CD14-positive monocyte (primary cell): Measurements from ENCODE around the gene CNNM2. TPM values are rescaled to one million over a fixed set of nuclear protein-coding genes. Genes with fewer than 3 reads are reported as not detected.

Source experiments
- DNase-seq, 3 donors: peaks; one replicate each; pipeline ENCODE4 v3.0.0-alpha.2; 2011 to 2022
- H2AFZ ChIP-seq: 2 replicates; pipeline ENCODE4 v1.6.0; 2012; ENCODE audit warnings: mild to moderate bottlenecking, low read depth, low read length, inconsistent platforms; ENCODE audit not compliant: insufficient read depth, poor library complexity, severe bottlenecking
- H3K27ac ChIP-seq, 2 donors: 1 replicate in 1 of 2; 2 replicates in 1 of 2; pipeline ENCODE4 v1.5.1; 2012 to 2013; ENCODE audit warnings: low read length in 2 of 2, control low read depth in 1 of 2, inconsistent platforms in 1 of 2, low read depth in 1 of 2, mild to moderate bottlenecking in 1 of 2
- H3K27me3 ChIP-seq, 2 donors: one replicate each; pipeline versions ENCODE4 v1.6.0 to v1.6.1; 2011 to 2013; ENCODE audit warnings: low read length in 2 of 2; ENCODE audit not compliant: control insufficient read depth in 2 of 2, insufficient read depth in 2 of 2
- H3K36me3 ChIP-seq, 2 donors: replicated peaks in 1 of 2; 1 replicate in 1 of 2; 2 replicates in 1 of 2; pipeline versions ENCODE4 v1.5.1 to v1.6.1; 2012 to 2013; ENCODE audit warnings: low read length in 2 of 2, control low read depth in 1 of 2, inconsistent platforms in 1 of 2, mild to moderate bottlenecking in 1 of 2; ENCODE audit not compliant: insufficient read depth in 2 of 2, control insufficient read depth in 1 of 2
- H3K4me1 ChIP-seq, 2 donors: 1 replicate in 1 of 2; 2 replicates in 1 of 2; pipeline versions ENCODE4 v1.5.1 to v1.6.1; 2012 to 2013; ENCODE audit warnings: low read length in 2 of 2, control low read depth in 1 of 2, inconsistent platforms in 1 of 2, mild to moderate bottlenecking in 1 of 2, moderate library complexity in 1 of 2; ENCODE audit not compliant: insufficient read depth in 2 of 2, control insufficient read depth in 1 of 2
- H3K4me2 ChIP-seq: replicated peaks from 2 replicates; pipeline ENCODE3; 2012; ENCODE audit warnings: low read length, moderate library complexity, mild to moderate bottlenecking; ENCODE audit not compliant: poor library complexity, severe bottlenecking; ENCODE audit errors: extremely low read depth
- H3K4me3 ChIP-seq, 3 experiments: fragments of 200-600 bp in 1 of 3; sonication (generic) in 1 of 3; replicated peaks in 1 of 3; 1 replicate in 2 of 3; 2 replicates in 1 of 3; pipeline ENCODE4 v1.5.1; 2011 to 2013; ENCODE audit warnings: low read length in 3 of 3, mild to moderate bottlenecking in 3 of 3, control low read depth in 2 of 3, low read depth in 2 of 3, inconsistent platforms in 1 of 3, moderate library complexity in 1 of 3
- H3K79me2 ChIP-seq: 2 replicates; pipeline ENCODE4 v1.6.0; 2012; ENCODE audit warnings: mild to moderate bottlenecking, control low read depth, inconsistent platforms, low read length, moderate library complexity; ENCODE audit not compliant: insufficient read depth
- H3K9ac ChIP-seq: 2 replicates; pipeline ENCODE4 v1.6.0; 2017; ENCODE audit warnings: low read length, mild to moderate bottlenecking; ENCODE audit not compliant: insufficient read depth, poor library complexity, severe bottlenecking
- H3K9me3 ChIP-seq, 2 donors: replicated peaks in 1 of 2; 1 replicate in 1 of 2; 2 replicates in 1 of 2; pipeline versions ENCODE4 v1.5.1 to v1.6.1; 2012 to 2013; ENCODE audit warnings: low read length in 2 of 2, control low read depth in 1 of 2; ENCODE audit not compliant: control insufficient read depth in 1 of 2, insufficient read depth in 1 of 2
- H4K20me1 ChIP-seq: 2 replicates; pipeline ENCODE4 v1.6.0; 2012; ENCODE audit warnings: mild to moderate bottlenecking, low read length, control low read depth, moderate library complexity; ENCODE audit not compliant: insufficient read depth
- H3K27ac Mint-ChIP-seq, 7 donors: one replicate each; pipeline ENCODE4 v1.8.0; 2020; ENCODE audit warnings: mild to moderate bottlenecking in 7 of 7, mixed read lengths in 7 of 7, moderate library complexity in 6 of 7, inconsistent platforms in 2 of 7
- H3K27me3 Mint-ChIP-seq, 3 donors: one replicate each; pipeline ENCODE4 v1.8.0; 2021 to 2022; ENCODE audit warnings: low read depth in 3 of 3, mild to moderate bottlenecking in 3 of 3, mixed read lengths in 3 of 3, moderate library complexity in 3 of 3, inconsistent platforms in 1 of 3
- H3K36me3 Mint-ChIP-seq, 2 donors: one replicate each; pipeline ENCODE4 v1.8.0; 2020; ENCODE audit warnings: mixed read lengths in 2 of 2, inconsistent platforms in 1 of 2, mild to moderate bottlenecking in 1 of 2
- H3K4me1 Mint-ChIP-seq: one replicate; pipeline ENCODE4 v1.8.0; 2020; ENCODE audit warnings: mild to moderate bottlenecking, mixed read lengths
- H3K4me3 Mint-ChIP-seq, 2 donors: one replicate each; pipeline ENCODE4 v1.8.0; 2020; ENCODE audit warnings: mild to moderate bottlenecking in 2 of 2, mixed read lengths in 2 of 2, moderate library complexity in 1 of 2
- H3K9me3 Mint-ChIP-seq, 7 donors: one replicate each; pipeline ENCODE4 v1.8.0; 2020 to 2022; ENCODE audit warnings: mixed read lengths in 7 of 7, mild to moderate bottlenecking in 6 of 7, moderate library complexity in 6 of 7, inconsistent platforms in 2 of 7
- WGBS: methylation state at CpG from one replicate; pipeline ENCODE4 v1.1.5; 2013; ENCODE audit warnings: missing lambda C conversion rate; ENCODE audit not compliant: insufficient coverage; 5-methylcytosine and 5-hydroxymethylcytosine counted together
- intact Hi-C, 2 donors: fragments of 100-400 bp; cut with micrococcal nuclease; formaldehyde crosslinking; loops; one replicate each; pipeline versions ENCODE4 v1.15.0 to v1.15.1; 2023
- polyA plus RNA-seq, 3 donors: library from polyadenylated mRNA; depleted of rRNA in 1 of 3; unstranded in 2 of 3; stranded (reverse) in 1 of 3; fragments of 300-500 nt in 2 of 3; fragments of >200 nt in 1 of 3; fragmentation: Illumina TruSeq in 2 of 3; gene quantifications; 1 replicate in 2 of 3; 2 replicates in 1 of 3; pipeline ENCODE4 v1.2.3, GENCODE V29; 2012 to 2021
- small RNA-seq: library from RNA; depleted of rRNA; stranded (forward); fragments of <200 nt; gene quantifications from one replicate; pipeline ENCODE3, GENCODE V24; 2012; ENCODE audit warnings: low read depth; ENCODE audit not compliant: insufficient read length
- TF ChIP-seq, protein P1 (sequence below): fragments of 200-600 bp; IDR thresholded peaks from one replicate; pipeline ENCODE4 v1.8.0; 2022; ENCODE audit warnings: antibody characterized with exemption, mild to moderate bottlenecking

CNNM2 gene
- polyA plus RNA-seq, 3 donors = 1.6 to 3.8 (median 2.2) TPM

DNA sequence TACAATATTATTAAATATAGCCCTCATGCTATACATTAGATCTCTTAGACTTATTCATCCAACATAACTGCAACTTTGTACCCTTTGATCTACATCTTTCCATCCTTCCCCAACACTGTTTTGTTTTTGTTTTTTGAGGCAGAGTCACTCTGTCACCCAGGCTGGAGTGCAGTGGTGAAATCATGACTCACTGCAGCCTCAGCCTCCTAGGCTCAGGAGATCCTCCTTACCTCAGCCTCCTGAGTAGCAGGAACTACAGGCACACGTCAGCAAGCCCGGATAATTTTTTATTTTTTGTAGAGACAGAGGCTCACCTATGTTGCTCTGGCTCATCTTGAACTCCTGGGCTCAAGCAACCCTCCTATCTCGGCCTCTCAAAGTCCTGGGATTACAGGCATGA is 221.7 kb downstream of the CNNM2 start:
- TF ChIP-seq, protein P1, sequence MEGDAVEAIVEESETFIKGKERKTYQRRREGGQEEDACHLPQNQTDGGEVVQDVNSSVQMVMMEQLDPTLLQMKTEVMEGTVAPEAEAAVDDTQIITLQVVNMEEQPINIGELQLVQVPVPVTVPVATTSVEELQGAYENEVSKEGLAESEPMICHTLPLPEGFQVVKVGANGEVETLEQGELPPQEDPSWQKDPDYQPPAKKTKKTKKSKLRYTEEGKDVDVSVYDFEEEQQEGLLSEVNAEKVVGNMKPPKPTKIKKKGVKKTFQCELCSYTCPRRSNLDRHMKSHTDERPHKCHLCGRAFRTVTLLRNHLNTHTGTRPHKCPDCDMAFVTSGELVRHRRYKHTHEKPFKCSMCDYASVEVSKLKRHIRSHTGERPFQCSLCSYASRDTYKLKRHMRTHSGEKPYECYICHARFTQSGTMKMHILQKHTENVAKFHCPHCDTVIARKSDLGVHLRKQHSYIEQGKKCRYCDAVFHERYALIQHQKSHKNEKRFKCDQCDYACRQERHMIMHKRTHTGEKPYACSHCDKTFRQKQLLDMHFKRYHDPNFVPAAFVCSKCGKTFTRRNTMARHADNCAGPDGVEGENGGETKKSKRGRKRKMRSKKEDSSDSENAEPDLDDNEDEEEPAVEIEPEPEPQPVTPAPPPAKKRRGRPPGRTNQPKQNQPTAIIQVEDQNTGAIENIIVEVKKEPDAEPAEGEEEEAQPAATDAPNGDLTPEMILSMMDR = no peak

More for the DNA sequence above, 221.7 kb downstream of the CNNM2 start:
- Mint-ChIP-seq H3K36me3 (peaks cover 73 to 82% of the 10 kb centered on the region in 2 donors), H3K4me1 (no peaks in the 10 kb centered on the region), H3K27ac (peak overlapping the region in 3 of 7 donors; percentile 4 to 70 (median 66)), H3K27me3 (peaks cover 0 to 1% (median 0%) of the 10 kb centered on the region in 3 donors), H3K4me3 (no peak overlapping the region), H3K9me3 (peaks cover 0 to 10% (median 4%) of the 10 kb centered on the region in 7 donors)
- no peaks in the 10 kb centered on the region for H3K27me3 ChIP-seq
- peaks cover 73 to 91% of the 10 kb centered on the region in 2 donors for H3K36me3 ChIP-seq
- intact Hi-C loops = no loop called here
- peak in 1 of 3 donors; percentile 7 for DNase-seq
- H2AFZ ChIP-seq = no peak overlapping the region
- H3K4me1 ChIP-seq = no peaks in the 10 kb centered on the region
- peaks cover 86% of the 10 kb centered on the region for H4K20me1 ChIP-seq
- H3K4me2 ChIP-seq = no peak overlapping the region
- H3K27ac ChIP-seq = peak overlapping the region in 1 of 2 donors; percentile 39
- 86% methylated on average over 2 of the region's 3 CpGs for WGBS
- H3K9ac ChIP-seq = no peak overlapping the region
- H3K9me3 ChIP-seq = no peaks in the 10 kb centered on the region
- no peak overlapping the region for H3K4me3 ChIP-seq
- H3K79me2 ChIP-seq = peaks cover 49% of the 10 kb centered on the region

Small RNA genes lying within 50 kb of the gene (small RNA-seq; reads per million reads assigned to genes)
- gene AS3MT (not detected), gene RF00026 (not detected), gene RF02271 (not detected)

Other genes with a start within 250 kb of the CNNM2 start
- gene ARL3, start 203.9 kb upstream of the CNNM2 start, polyA plus RNA-seq = 1 to 10 TPM; 2.8 to 6.3 (median 6.0) TPM
- gene SFXN2, start 203.7 kb upstream of the CNNM2 start, polyA plus RNA-seq = 1 to 10 TPM; 1.3 to 2.0 (median 1.8) TPM
- 10 to 100 TPM; 24.8 to 43.0 (median 38.3) TPM for gene WBP1L, start 174.3 kb upstream of the CNNM2 start, polyA plus RNA-seq
- under 1 TPM in 1 of 3 donors, not detected in 2; 0.04 TPM for gene CYP17A1, start 80.9 kb upstream of the CNNM2 start, polyA plus RNA-seq
- 10 to 100 TPM; 28.4 to 51.9 (median 49.8) TPM for gene BORCS7, start 64.0 kb upstream of the CNNM2 start, polyA plus RNA-seq
- gene AS3MT, start 48.8 kb upstream of the CNNM2 start, polyA plus RNA-seq = under 1 TPM in 2 of 3 donors, not detected in 1; 0.09 to 0.45 TPM